ENCODE measurements around the gene SRPK1.
"Not testable (repeated sequence)": the region's sequence is repeated elsewhere in the genome, so short reads cannot be mapped to it uniquely, and the experiment has no call there.

- TF ChIP-seq POLR2AphosphoS5, POLR2A (IDR thresholded peaks at IDR 0.05; ENCODE audit: low read depth, low read length): not testable (repeated sequence)
These were observed 18.4 kb upstream of the SRPK1 start for GRCh38 chr6:35939259-35939658.
